RKO (cell line): Measurements from ENCODE around the gene RADX.
"Not testable (repeated sequence)": the region's sequence is repeated elsewhere in the genome, so short reads cannot be mapped to it uniquely, and the experiment has no call there.

Experiments
- DNase-seq: peaks from one replicate; pipeline ENCODE4 v3.0.0-alpha.2; 2016; ENCODE audit warnings: low spot score

RADX gene

GRCh38 chrX:106611679-106612392 lies at the start of gene RADX:
RADX (plus strand) TSS chrX:106611978; CDS start chrX:106612081, 103 bp downstream.
- peak; percentile 84 for DNase-seq

- DNase-seq, result no peak
Measured at GRCh38 chrX:106564986-106565385, 46.8 kb upstream of the RADX start.

- DNase-seq, result no peak
Measured at GRCh38 chrX:106566362-106566761, 45.4 kb upstream of the RADX start.

- no peak for DNase-seq
Measured at GRCh38 chrX:106581856-106582255, 29.9 kb upstream of the RADX start.

- no peak for DNase-seq
Measured at GRCh38 chrX:106585478-106585877, 26.3 kb upstream of the RADX start.

- no peak for DNase-seq
Measured at GRCh38 chrX:106588801-106589200, 23.0 kb upstream of the RADX start.

GRCh38 chrX:106599411-106599810 lies 12.4 kb upstream of the RADX start:
- no peak for DNase-seq

- DNase-seq, result peak; percentile 50
Measured at GRCh38 chrX:106606571-106606970, 5.2 kb upstream of the RADX start.

GRCh38 chrX:106608016-106608415 lies 3.8 kb upstream of the RADX start:
- DNase-seq, result no peak

GRCh38 chrX:106611317-106611678 lies 480 bp upstream of the RADX start:
- no peak for DNase-seq

GRCh38 chrX:106612393-106612763 lies 600 bp downstream of the RADX start:
- DNase-seq, result no peak

- no peak for DNase-seq
Measured at GRCh38 chrX:106613277-106613676, 1.5 kb downstream of the RADX start.

- DNase-seq, result no peak
Measured at GRCh38 chrX:106615041-106615440, 3.3 kb downstream of the RADX start.

GRCh38 chrX:106619797-106620196 lies 8.0 kb downstream of the RADX start:
- peak; percentile 57 for DNase-seq

- no peak for DNase-seq
Measured at GRCh38 chrX:106621836-106622235, 10.1 kb downstream of the RADX start.

GRCh38 chrX:106626789-106627188 lies 15.0 kb downstream of the RADX start:
- DNase-seq, result no peak

GRCh38 chrX:106631615-106632014 lies 19.8 kb downstream of the RADX start:
- DNase-seq, result no peak

GRCh38 chrX:106649523-106650428 lies 38.0 kb downstream of the RADX start:
- no peak for DNase-seq

GRCh38 chrX:106653625-106654024 lies 41.8 kb downstream of the RADX start:
- not testable (repeated sequence) for DNase-seq

GRCh38 chrX:106670631-106671030 lies 58.9 kb downstream of the RADX start:
- DNase-seq, result no peak

GRCh38 chrX:106672527-106672926 lies 60.7 kb downstream of the RADX start:
- no peak for DNase-seq

GRCh38 chrX:106680716-106681115 lies 68.9 kb downstream of the RADX start:
- no peak for DNase-seq

- no peak for DNase-seq
Measured at GRCh38 chrX:106684207-106684606, 72.4 kb downstream of the RADX start.
